Liver (tissue), 9 donors: Measurements from ENCODE around the gene COL9A3. TPM values are rescaled to one million over a fixed set of nuclear protein-coding genes. Genes with fewer than 3 reads are reported as not detected.

Experiments
- DNase-seq: peaks from one replicate; pipeline ENCODE4 v3.0.0-alpha.2; 2017; ENCODE audit warnings: low spot score
- H3K27ac ChIP-seq, 2 donors: one replicate each; pipeline ENCODE4 v1.7.0; 2013; ENCODE audit warnings: inconsistent platforms in 2 of 2, low read length in 2 of 2, control low read depth in 1 of 2, low read depth in 1 of 2, mild to moderate bottlenecking in 1 of 2
- H3K27me3 ChIP-seq, 4 donors: one replicate each; pipeline versions ENCODE4 v1.6.1 to v1.7.0; 2013; ENCODE audit warnings: low read length in 3 of 4, inconsistent platforms in 1 of 4, mild to moderate bottlenecking in 1 of 4, moderate library complexity in 1 of 4; ENCODE audit not compliant: control insufficient read depth in 4 of 4, insufficient read depth in 4 of 4
- H3K36me3 ChIP-seq, 4 donors: one replicate each; pipeline versions ENCODE4 v1.6.1 to v1.7.0; 2013; ENCODE audit warnings: low read length in 3 of 4, mild to moderate bottlenecking in 3 of 4, low read depth in 1 of 4, moderate library complexity in 1 of 4; ENCODE audit not compliant: control insufficient read depth in 4 of 4, insufficient read depth in 3 of 4
- H3K4me1 ChIP-seq, 4 donors: one replicate each; pipeline versions ENCODE4 v1.6.1 to v1.7.0; 2013; ENCODE audit warnings: low read length in 3 of 4, mild to moderate bottlenecking in 3 of 4, moderate library complexity in 1 of 4; ENCODE audit not compliant: control insufficient read depth in 4 of 4, insufficient read depth in 4 of 4
- H3K4me3 ChIP-seq, 3 donors: one replicate each; pipeline versions ENCODE4 v1.6.1 to v1.7.0; 2013; ENCODE audit warnings: low read length in 3 of 3, control low read depth in 1 of 3, low read depth in 1 of 3, mild to moderate bottlenecking in 1 of 3
- H3K9ac ChIP-seq, 2 donors: one replicate each; pipeline ENCODE4 v1.7.0; 2013; ENCODE audit warnings: low read length in 2 of 2, mild to moderate bottlenecking in 2 of 2, moderate library complexity in 2 of 2, control low read depth in 1 of 2, low read depth in 1 of 2
- H3K9me3 ChIP-seq, 4 donors: one replicate each; pipeline versions ENCODE4 v1.6.1 to v1.7.0; 2013; ENCODE audit warnings: low read length in 3 of 4; ENCODE audit not compliant: control insufficient read depth in 4 of 4
- FOXA1 ChIP-seq: IDR thresholded peaks from 2 replicates; pipeline ENCODE4 v1.6.1; 2016; ENCODE audit warnings: antibody characterized with exemption
- FOXA2 ChIP-seq: IDR thresholded peaks from 2 replicates; pipeline ENCODE4 v1.6.1; 2016; ENCODE audit warnings: antibody characterized with exemption
- GABPA ChIP-seq, 2 donors: IDR thresholded peaks in 1 of 2; conservative IDR thresholded peaks in 1 of 2; 2 replicates each; pipeline ENCODE4 v1.6.1; 2016; ENCODE audit warnings: antibody characterized with exemption in 2 of 2, mild to moderate bottlenecking in 1 of 2, moderate library complexity in 1 of 2
- HNF4A ChIP-seq, 2 donors: conservative IDR thresholded peaks; 2 replicates each; pipeline ENCODE4 v1.6.1; 2016; ENCODE audit warnings: antibody characterized with exemption in 2 of 2, mild to moderate bottlenecking in 2 of 2
- HNF4G ChIP-seq: IDR thresholded peaks from 2 replicates; pipeline ENCODE4 v1.6.1; 2016; ENCODE audit warnings: antibody characterized with exemption
- JUND ChIP-seq, 2 donors: IDR thresholded peaks; 2 replicates each; pipeline ENCODE4 v1.6.1; 2016; ENCODE audit warnings: antibody characterized with exemption in 2 of 2
- NR2F2 ChIP-seq: IDR thresholded peaks from 2 replicates; pipeline ENCODE4 v1.6.1; 2016; ENCODE audit warnings: antibody characterized with exemption
- RAD21 ChIP-seq, 2 donors: IDR thresholded peaks; 2 replicates each; pipeline ENCODE4 v1.6.1; 2016; ENCODE audit warnings: antibody characterized with exemption in 2 of 2, mild to moderate bottlenecking in 2 of 2
- RXRA ChIP-seq, 2 donors: IDR thresholded peaks; 2 replicates each; pipeline ENCODE4 v1.6.1; 2017 to 2018; ENCODE audit warnings: antibody characterized with exemption in 2 of 2, mild to moderate bottlenecking in 1 of 2
- SP1 ChIP-seq: IDR thresholded peaks from 2 replicates; pipeline ENCODE4 v1.6.1; 2018; ENCODE audit warnings: antibody characterized with exemption, mild to moderate bottlenecking
- TAF1 ChIP-seq: conservative IDR thresholded peaks from 2 replicates; pipeline ENCODE4 v1.6.1; 2016; ENCODE audit warnings: antibody characterized with exemption, mild to moderate bottlenecking
- YY1 ChIP-seq: IDR thresholded peaks from 2 replicates; pipeline ENCODE4 v1.6.1; 2016; ENCODE audit warnings: antibody characterized with exemption, mild to moderate bottlenecking
- WGBS: extraction: QIAGEN DNeasy Blood & Tissue Kit; methylation state at CpG from one replicate; pipeline ENCODE4 v1.1.7; 2013; 5-methylcytosine and 5-hydroxymethylcytosine counted together
- polyA plus RNA-seq, 2 donors: library from polyadenylated mRNA; stranded (reverse) in 1 of 2; unstranded in 1 of 2; fragments of 200-250 nt in 1 of 2; fragments of >200 nt in 1 of 2; fragmentation: Nextera tagmentation in 1 of 2; extraction: Ambion mirVana in 1 of 2; gene quantifications; one replicate each; pipeline versions ENCODE4 v1.2.1 to v1.2.3, GENCODE V29; 2013 to 2015
- total RNA-seq, 2 donors: library from RNA; depleted of rRNA; stranded (reverse); fragments of >200 nt; gene quantifications; one replicate each; pipeline ENCODE4 v1.2.3, GENCODE V29; 2014
- TF ChIP-seq, protein P1 (sequence below): IDR thresholded peaks from 2 replicates; pipeline ENCODE4 v1.6.1; 2016; ENCODE audit warnings: antibody characterized with exemption, mild to moderate bottlenecking
- TF ChIP-seq, protein P2 (sequence below): IDR thresholded peaks from 2 replicates; pipeline ENCODE4 v1.6.1; 2016; ENCODE audit warnings: antibody characterized with exemption
- TF ChIP-seq, protein P3 (sequence below): IDR thresholded peaks from 2 replicates; pipeline ENCODE4 v1.6.1; 2016; ENCODE audit warnings: antibody characterized with exemption
- TF ChIP-seq, protein P4 (sequence below): fragments of 150-350 bp; IDR thresholded peaks from 2 replicates; pipeline ENCODE4 v1.5.1; 2017; ENCODE audit warnings: improper control_type of control experiment, low read depth, low read length; ENCODE audit not compliant: missing input control
- TF ChIP-seq, protein P5 (sequence below): IDR thresholded peaks from 2 replicates; pipeline ENCODE4 v1.6.1; 2016; ENCODE audit warnings: antibody characterized with exemption
- donor health status: healthy.
- donor health status: healthy.
- donor health status: healthy.
- donor health status: healthy.
- donor health status: healthy.

COL9A3 gene
- total and polyA plus RNA-seq, 4 donors = 0.92 to 2.0 (median 1.1) TPM

DNA sequence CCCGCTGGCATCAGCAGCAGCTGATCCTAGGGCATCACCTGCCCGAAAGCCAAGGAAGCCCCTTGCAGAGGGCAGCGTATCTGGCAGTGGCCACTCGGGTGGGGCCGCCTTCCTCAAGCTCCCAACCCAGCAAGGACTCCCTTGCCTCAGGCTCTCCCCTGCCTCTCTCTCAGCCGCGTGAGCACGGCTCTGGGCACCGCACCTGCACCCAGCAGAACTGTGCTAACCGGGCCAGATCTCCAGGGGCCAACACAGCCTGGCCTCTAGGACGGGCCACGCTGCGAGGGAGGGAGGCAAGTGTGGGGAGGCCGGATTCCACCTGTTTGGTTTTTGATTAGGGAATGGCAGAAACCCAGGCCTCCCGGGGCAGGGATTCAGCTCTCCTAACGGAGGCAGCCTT, 32.4 kb upstream of the COL9A3 start:
- Histone ChIP-seq H3K27ac (no peak overlapping the region), H3K4me3 (no peak overlapping the region), H3K9ac (no peak overlapping the region), H3K36me3 (no peaks in the 10 kb centered on the region), H3K9me3 (no peaks in the 10 kb centered on the region), H3K4me1 (no peaks in the 10 kb centered on the region), H3K27me3 (no peaks in the 10 kb centered on the region)
- DNase-seq = no peak
- TF ChIP-seq, protein P1, sequence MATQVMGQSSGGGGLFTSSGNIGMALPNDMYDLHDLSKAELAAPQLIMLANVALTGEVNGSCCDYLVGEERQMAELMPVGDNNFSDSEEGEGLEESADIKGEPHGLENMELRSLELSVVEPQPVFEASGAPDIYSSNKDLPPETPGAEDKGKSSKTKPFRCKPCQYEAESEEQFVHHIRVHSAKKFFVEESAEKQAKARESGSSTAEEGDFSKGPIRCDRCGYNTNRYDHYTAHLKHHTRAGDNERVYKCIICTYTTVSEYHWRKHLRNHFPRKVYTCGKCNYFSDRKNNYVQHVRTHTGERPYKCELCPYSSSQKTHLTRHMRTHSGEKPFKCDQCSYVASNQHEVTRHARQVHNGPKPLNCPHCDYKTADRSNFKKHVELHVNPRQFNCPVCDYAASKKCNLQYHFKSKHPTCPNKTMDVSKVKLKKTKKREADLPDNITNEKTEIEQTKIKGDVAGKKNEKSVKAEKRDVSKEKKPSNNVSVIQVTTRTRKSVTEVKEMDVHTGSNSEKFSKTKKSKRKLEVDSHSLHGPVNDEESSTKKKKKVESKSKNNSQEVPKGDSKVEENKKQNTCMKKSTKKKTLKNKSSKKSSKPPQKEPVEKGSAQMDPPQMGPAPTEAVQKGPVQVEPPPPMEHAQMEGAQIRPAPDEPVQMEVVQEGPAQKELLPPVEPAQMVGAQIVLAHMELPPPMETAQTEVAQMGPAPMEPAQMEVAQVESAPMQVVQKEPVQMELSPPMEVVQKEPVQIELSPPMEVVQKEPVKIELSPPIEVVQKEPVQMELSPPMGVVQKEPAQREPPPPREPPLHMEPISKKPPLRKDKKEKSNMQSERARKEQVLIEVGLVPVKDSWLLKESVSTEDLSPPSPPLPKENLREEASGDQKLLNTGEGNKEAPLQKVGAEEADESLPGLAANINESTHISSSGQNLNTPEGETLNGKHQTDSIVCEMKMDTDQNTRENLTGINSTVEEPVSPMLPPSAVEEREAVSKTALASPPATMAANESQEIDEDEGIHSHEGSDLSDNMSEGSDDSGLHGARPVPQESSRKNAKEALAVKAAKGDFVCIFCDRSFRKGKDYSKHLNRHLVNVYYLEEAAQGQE = no peak
- TF ChIP-seq SP1 (no peak), TAF1 (no peak), HNF4G (no peak), NR2F2 (no peak), RXRA (IDR thresholded peaks at IDR 0.05) (no peak), YY1 (no peak), HNF4A (conservative IDR thresholded peaks at IDR 0.05) (no peak), FOXA2 (no peak), GABPA (IDR thresholded peaks at IDR 0.05 in 1 of 2, conservative IDR thresholded peaks at IDR 0.05 in 1 of 2) (no peak), FOXA1 (no peak), RAD21 (IDR thresholded peaks at IDR 0.05) (no peak), JUND (IDR thresholded peaks at IDR 0.05) (no peak)
- TF ChIP-seq, protein P2, sequence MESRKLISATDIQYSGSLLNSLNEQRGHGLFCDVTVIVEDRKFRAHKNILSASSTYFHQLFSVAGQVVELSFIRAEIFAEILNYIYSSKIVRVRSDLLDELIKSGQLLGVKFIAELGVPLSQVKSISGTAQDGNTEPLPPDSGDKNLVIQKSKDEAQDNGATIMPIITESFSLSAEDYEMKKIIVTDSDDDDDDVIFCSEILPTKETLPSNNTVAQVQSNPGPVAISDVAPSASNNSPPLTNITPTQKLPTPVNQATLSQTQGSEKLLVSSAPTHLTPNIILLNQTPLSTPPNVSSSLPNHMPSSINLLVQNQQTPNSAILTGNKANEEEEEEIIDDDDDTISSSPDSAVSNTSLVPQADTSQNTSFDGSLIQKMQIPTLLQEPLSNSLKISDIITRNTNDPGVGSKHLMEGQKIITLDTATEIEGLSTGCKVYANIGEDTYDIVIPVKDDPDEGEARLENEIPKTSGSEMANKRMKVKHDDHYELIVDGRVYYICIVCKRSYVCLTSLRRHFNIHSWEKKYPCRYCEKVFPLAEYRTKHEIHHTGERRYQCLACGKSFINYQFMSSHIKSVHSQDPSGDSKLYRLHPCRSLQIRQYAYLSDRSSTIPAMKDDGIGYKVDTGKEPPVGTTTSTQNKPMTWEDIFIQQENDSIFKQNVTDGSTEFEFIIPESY = no peak
- TF ChIP-seq, protein P3, sequence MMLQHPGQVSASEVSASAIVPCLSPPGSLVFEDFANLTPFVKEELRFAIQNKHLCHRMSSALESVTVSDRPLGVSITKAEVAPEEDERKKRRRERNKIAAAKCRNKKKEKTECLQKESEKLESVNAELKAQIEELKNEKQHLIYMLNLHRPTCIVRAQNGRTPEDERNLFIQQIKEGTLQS = no peak
- WGBS = 88% methylated on average over 16 of the region's 16 CpGs

DNA sequence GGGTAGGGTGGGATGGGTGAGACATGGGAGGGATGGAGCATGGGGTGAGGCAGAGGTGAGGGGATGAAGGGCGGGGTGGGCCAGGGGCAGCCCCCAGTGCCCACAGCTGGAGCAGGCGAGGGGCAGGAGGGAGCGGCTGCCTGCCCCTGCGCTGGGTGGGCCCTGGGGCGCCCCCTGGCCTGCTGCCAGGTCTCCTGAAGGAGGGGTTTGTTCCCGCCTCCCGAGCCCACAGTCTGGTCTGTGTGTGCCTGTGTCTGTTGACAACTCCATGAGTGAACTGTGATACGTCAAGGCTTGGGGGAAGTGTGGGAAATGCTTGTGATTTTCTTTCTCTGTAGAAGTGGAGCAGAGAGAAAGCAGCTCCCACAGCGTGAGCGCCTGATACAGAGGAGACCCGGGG, 31.5 kb upstream of the COL9A3 start:
- H3K9me3 ChIP-seq = no peaks in the 10 kb centered on the region
- no peak overlapping the region for H3K4me3 ChIP-seq
- no peaks in the 10 kb centered on the region for H3K4me1 ChIP-seq
- H3K27me3 ChIP-seq = no peaks in the 10 kb centered on the region
- H3K36me3 ChIP-seq = no peaks in the 10 kb centered on the region
- H3K27ac ChIP-seq = no peak overlapping the region
- no peak for DNase-seq
- 78% methylated on average over 11 of the region's 11 CpGs for WGBS
- no peak overlapping the region for H3K9ac ChIP-seq
- TF ChIP-seq, protein P2 = no peak
- no peak for TF ChIP-seq RXRA (IDR thresholded peaks at IDR 0.05)
- no peak for TF ChIP-seq NR2F2
- TF ChIP-seq, protein P3 = no peak
- no peak for TF ChIP-seq SP1
- no peak for TF ChIP-seq RAD21 (IDR thresholded peaks at IDR 0.05)
- TF ChIP-seq JUND (IDR thresholded peaks at IDR 0.05) = no peak
- TF ChIP-seq, protein P4, sequence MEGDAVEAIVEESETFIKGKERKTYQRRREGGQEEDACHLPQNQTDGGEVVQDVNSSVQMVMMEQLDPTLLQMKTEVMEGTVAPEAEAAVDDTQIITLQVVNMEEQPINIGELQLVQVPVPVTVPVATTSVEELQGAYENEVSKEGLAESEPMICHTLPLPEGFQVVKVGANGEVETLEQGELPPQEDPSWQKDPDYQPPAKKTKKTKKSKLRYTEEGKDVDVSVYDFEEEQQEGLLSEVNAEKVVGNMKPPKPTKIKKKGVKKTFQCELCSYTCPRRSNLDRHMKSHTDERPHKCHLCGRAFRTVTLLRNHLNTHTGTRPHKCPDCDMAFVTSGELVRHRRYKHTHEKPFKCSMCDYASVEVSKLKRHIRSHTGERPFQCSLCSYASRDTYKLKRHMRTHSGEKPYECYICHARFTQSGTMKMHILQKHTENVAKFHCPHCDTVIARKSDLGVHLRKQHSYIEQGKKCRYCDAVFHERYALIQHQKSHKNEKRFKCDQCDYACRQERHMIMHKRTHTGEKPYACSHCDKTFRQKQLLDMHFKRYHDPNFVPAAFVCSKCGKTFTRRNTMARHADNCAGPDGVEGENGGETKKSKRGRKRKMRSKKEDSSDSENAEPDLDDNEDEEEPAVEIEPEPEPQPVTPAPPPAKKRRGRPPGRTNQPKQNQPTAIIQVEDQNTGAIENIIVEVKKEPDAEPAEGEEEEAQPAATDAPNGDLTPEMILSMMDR = no peak
- no peak for TF ChIP-seq HNF4G
- TF ChIP-seq, protein P5, sequence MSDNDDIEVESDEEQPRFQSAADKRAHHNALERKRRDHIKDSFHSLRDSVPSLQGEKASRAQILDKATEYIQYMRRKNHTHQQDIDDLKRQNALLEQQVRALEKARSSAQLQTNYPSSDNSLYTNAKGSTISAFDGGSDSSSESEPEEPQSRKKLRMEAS = no peak
- no peak for TF ChIP-seq HNF4A (conservative IDR thresholded peaks at IDR 0.05)
- TF ChIP-seq FOXA1 = no peak
- TF ChIP-seq, protein P1 = no peak
